HG03457 (cell line): Measurements from ENCODE around the gene NECAB2.

Experiments
- ATAC-seq: cut with Tn5 transposase; IDR thresholded peaks from one replicate; pipeline ENCODE4 v1.9.1; 2021; ENCODE audit warnings: moderate number of reproducible peaks; ENCODE audit not compliant: unreplicated experiment

The NECAB2 gene

GRCh38 chr16:83965444-83966152 is 2.4 kb upstream of the NECAB2 start:
- no peak for ATAC-seq

GRCh38 chr16:83966153-83966696 is 1.8 kb upstream of the NECAB2 start:
- no peak for ATAC-seq

GRCh38 chr16:83967091-83967490 is 953 bp upstream of the NECAB2 start:
- no peak for ATAC-seq

GRCh38 chr16:83968306-83968851 is 335 bp downstream of the NECAB2 start:
- no peak for ATAC-seq

- no peak for ATAC-seq
These were observed 1.0 kb downstream of the NECAB2 start for GRCh38 chr16:83968891-83969649.

GRCh38 chr16:83969771-83970429 is 1.9 kb downstream of the NECAB2 start:
- ATAC-seq = no peak

- ATAC-seq = no peak
These were observed 2.4 kb downstream of the NECAB2 start for GRCh38 chr16:83970430-83970815.

- ATAC-seq = no peak
These were observed 3.4 kb downstream of the NECAB2 start for GRCh38 chr16:83971165-83972130.

- ATAC-seq = no peak
These were observed 4.4 kb downstream of the NECAB2 start for GRCh38 chr16:83972256-83973008.

- no peak for ATAC-seq
These were observed 5.0 kb downstream of the NECAB2 start for GRCh38 chr16:83973077-83973476.

GRCh38 chr16:83973581-83974385 is 5.7 kb downstream of the NECAB2 start:
- no peak for ATAC-seq

GRCh38 chr16:83974475-83974874 is 6.4 kb downstream of the NECAB2 start:
- no peak for ATAC-seq

- no peak for ATAC-seq
These were observed 7.7 kb downstream of the NECAB2 start for GRCh38 chr16:83975590-83976260.

- no peak for ATAC-seq
These were observed 9.2 kb downstream of the NECAB2 start for GRCh38 chr16:83977056-83977815.

- ATAC-seq = no peak
These were observed 10.4 kb downstream of the NECAB2 start for GRCh38 chr16:83978401-83978904.

- no peak for ATAC-seq
These were observed 11.4 kb downstream of the NECAB2 start for GRCh38 chr16:83979441-83979840.

GRCh38 chr16:83980794-83981193 is 12.8 kb downstream of the NECAB2 start:
- ATAC-seq = no peak
